ENCODE data around the gene ESPL1. TPM values are rescaled to one million over a fixed set of nuclear protein-coding genes. Genes with fewer than 3 reads are reported as not detected.
A peak's percentile ranks its signal among the peaks of the same experiment; 100 is the strongest.
"Not testable (repeated sequence)": the region's sequence is repeated elsewhere in the genome, so short reads cannot be mapped to it uniquely, and the experiment has no call there.

The ESPL1 gene
- total and polyA plus RNA-seq, 2 experiments from 2014 or later, result 3.3 to 8.5 TPM

DNA sequence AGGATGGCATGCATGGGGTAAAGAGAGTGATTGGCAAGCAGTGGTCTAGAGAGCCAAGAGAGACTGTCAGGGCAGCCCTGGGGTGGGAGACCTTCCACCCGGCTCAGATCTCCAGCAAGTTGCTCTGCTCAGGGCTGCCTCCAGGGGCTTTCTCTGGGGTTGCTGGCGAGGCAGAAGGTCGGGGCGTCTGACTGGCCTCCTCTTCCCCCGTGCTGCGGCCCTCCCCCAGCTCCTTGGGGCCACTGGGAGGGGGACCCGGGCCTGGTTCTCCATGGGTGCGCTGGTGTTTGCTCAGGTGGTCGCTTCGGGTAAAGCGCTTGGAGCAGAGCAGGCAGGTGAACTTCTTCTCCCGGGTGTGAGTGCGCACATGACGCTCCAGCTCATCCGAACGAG lies 59.9 kb downstream of the ESPL1 start:
- TF ChIP-seq EZH2 (IDR thresholded peaks at IDR 0.05; ENCODE audit: insufficient read depth, poor library complexity, severe bottlenecking) (no peak), EZH2phosphoT487 (IDR thresholded peaks at IDR 0.05; ENCODE audit: insufficient read depth, low read depth) (no peak)
- H3K27ac ChIP-seq, result no peak overlapping the region
- DNase-seq, result peak; percentile 23
- 41 to 44% methylated on average over 16 of the region's 16 CpGs for WGBS, 2 experiments (ENCODE audit: low coverage in 1 of 2, low lambda C conversion rate in 2 of 2, missing lambda C conversion rate in 2 of 2)
- no peaks in the 10 kb centered on the region for H3K9me3 ChIP-seq (ENCODE audit: low read depth)
- in situ Hi-C loops (cut with MboI), result no loop called here
- H4K20me1 ChIP-seq (ENCODE audit: insufficient read depth), result no peaks in the 10 kb centered on the region
- H3F3A ChIP-seq (ENCODE audit: insufficient read depth), result peaks cover 5% of the 10 kb centered on the region; the same call in 1 of the 2 replicates
- H3K9me2 ChIP-seq (ENCODE audit: insufficient read depth), result no peaks in the 10 kb centered on the region
- no peak overlapping the region for H3K9ac ChIP-seq
- peaks cover 4% of the 10 kb centered on the region; the same call in 1 of the 2 replicates for H3K27me3 ChIP-seq (replicated peaks; ENCODE audit: insufficient read depth)
- no peak overlapping the region for H3K4me3 ChIP-seq
- no peaks in the 10 kb centered on the region for H3K4me1 ChIP-seq (ENCODE audit: insufficient read depth)
- no peak overlapping the region for H3K4me2 ChIP-seq (ENCODE audit: unreplicated experiment)
- no peaks in the 10 kb centered on the region for H3K36me3 ChIP-seq (ENCODE audit: low read depth)
- no peaks in the 10 kb centered on the region for H3K79me2 ChIP-seq (ENCODE audit: insufficient read depth)
- H2AFZ ChIP-seq, result no peak overlapping the region

DNA sequence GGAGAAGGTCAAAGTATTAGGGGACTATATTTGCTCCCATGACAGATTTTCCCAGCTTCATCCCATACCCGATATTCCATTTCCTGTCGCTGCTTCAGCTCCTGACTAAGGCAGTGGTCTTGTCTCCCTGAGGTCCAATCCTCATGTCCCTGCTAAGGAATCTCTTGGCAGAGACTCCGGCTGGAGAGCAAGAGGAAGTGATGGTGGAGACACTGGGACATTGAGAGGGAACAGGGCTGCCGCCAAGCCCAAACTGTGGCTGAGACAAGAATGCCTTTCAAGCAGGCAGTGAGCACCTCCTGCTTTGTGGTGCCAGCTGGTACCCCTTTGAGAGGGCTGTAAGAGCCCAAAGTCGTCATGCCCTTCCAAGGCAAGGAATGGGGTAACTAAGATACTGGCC lies 62.6 kb downstream of the ESPL1 start:
- no peaks in the 10 kb centered on the region for H3K79me2 ChIP-seq (ENCODE audit: insufficient read depth)
- H3K27ac ChIP-seq, result no peak overlapping the region
- no peaks in the 10 kb centered on the region for H3K9me3 ChIP-seq (ENCODE audit: low read depth)
- no peak for DNase-seq
- in situ Hi-C loops (cut with MboI), result no loop called here
- H3K36me3 ChIP-seq (ENCODE audit: low read depth), result no peaks in the 10 kb centered on the region
- TF ChIP-seq EZH2 (IDR thresholded peaks at IDR 0.05; ENCODE audit: insufficient read depth, poor library complexity, severe bottlenecking), result no peak
- H3K4me3 ChIP-seq, result no peak overlapping the region
- 66 to 71% methylated on average over 5 of the region's 5 CpGs for WGBS, 2 experiments (ENCODE audit: low coverage in 1 of 2, low lambda C conversion rate in 2 of 2, missing lambda C conversion rate in 2 of 2)
- H4K20me1 ChIP-seq (ENCODE audit: insufficient read depth), result no peaks in the 10 kb centered on the region
- H3F3A ChIP-seq (ENCODE audit: insufficient read depth), result peaks cover 5% of the 10 kb centered on the region; the same call in 1 of the 2 replicates
- H3K9me2 ChIP-seq (ENCODE audit: insufficient read depth), result no peaks in the 10 kb centered on the region
- peaks cover 4% of the 10 kb centered on the region; the same call in 1 of the 2 replicates for H3K27me3 ChIP-seq (replicated peaks; ENCODE audit: insufficient read depth)
- H3K4me1 ChIP-seq (ENCODE audit: insufficient read depth), result no peaks in the 10 kb centered on the region
- no peak overlapping the region for H3K9ac ChIP-seq
- H3K4me2 ChIP-seq (ENCODE audit: unreplicated experiment), result no peak overlapping the region
- H2AFZ ChIP-seq, result no peak overlapping the region

DNA sequence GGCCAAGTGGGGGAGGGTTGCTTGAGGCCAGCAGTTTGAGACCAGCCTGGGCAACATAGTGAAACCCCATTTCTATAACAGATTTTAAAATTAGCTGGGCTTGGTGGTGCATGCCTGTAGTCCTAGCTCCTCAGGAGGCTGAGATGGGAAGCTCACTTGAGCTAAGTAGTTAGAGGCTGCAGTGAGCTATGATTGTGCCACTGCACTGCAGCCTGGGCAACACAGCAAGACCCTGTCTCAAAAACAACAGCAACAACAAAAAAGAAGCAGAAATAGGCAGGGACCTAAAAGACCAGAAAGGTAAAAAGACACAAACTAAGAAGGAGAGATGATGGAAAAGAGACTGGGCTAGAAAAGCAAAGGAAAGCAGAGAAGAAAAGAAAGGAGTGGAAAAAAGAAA lies 64.2 kb downstream of the ESPL1 start:
- H3K9me3 ChIP-seq (ENCODE audit: low read depth); H3K36me3 ChIP-seq (ENCODE audit: low read depth); H3K27ac ChIP-seq; H3K9ac ChIP-seq; in situ Hi-C loops (cut with MboI); H3F3A ChIP-seq (ENCODE audit: insufficient read depth); H3K4me2 ChIP-seq (ENCODE audit: unreplicated experiment); H3K4me3 ChIP-seq; H4K20me1 ChIP-seq (ENCODE audit: insufficient read depth); DNase-seq; H3K79me2 ChIP-seq (ENCODE audit: insufficient read depth); H3K9me2 ChIP-seq (ENCODE audit: insufficient read depth); H2AFZ ChIP-seq; H3K4me1 ChIP-seq (ENCODE audit: insufficient read depth): not testable (repeated sequence)
- peaks cover 16% of the 10 kb centered on the region for H3K27me3 ChIP-seq (replicated peaks; ENCODE audit: insufficient read depth)

DNA sequence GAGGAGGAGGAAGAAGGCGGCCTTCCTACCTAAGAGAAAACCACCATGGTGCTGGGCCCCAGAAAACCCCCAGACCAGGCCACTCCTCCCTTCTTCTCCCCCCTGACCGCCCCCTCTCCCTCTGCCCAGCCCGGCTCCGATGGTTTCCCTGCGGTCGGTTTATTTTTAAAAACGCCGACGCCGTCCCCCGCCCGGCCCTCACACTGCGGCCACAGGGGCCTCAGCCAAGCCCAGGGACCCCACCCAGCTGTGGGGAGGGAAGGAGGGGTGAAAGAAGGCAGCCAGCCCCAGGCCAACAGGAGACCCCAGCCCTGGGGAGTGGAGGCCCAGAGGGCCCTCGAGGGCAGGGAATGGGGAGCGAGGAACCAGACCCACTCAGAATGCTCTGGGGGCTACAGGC lies 64.6 kb downstream of the ESPL1 start:
- no peak overlapping the region for H3K27ac ChIP-seq
- H3K9me2 ChIP-seq (ENCODE audit: insufficient read depth), result no peaks in the 10 kb centered on the region
- no peak for TF ChIP-seq EZH2 (IDR thresholded peaks at IDR 0.05; ENCODE audit: insufficient read depth, poor library complexity, severe bottlenecking)
- no peak for TF ChIP-seq EZH2phosphoT487 (IDR thresholded peaks at IDR 0.05; ENCODE audit: insufficient read depth, low read depth)
- H3K9me3 ChIP-seq (ENCODE audit: low read depth), result no peaks in the 10 kb centered on the region
- no peaks in the 10 kb centered on the region for H3K36me3 ChIP-seq (ENCODE audit: low read depth)
- no peak overlapping the region for H2AFZ ChIP-seq
- in situ Hi-C loops (cut with MboI), result no loop called here
- peaks cover 16% of the 10 kb centered on the region for H3K27me3 ChIP-seq (replicated peaks; ENCODE audit: insufficient read depth)
- H3K9ac ChIP-seq, result no peak overlapping the region
- H3K4me3 ChIP-seq, result no peak overlapping the region
- H3K4me1 ChIP-seq (ENCODE audit: insufficient read depth), result no peaks in the 10 kb centered on the region
- no peaks in the 10 kb centered on the region for H3K79me2 ChIP-seq (ENCODE audit: insufficient read depth)
- H4K20me1 ChIP-seq (ENCODE audit: insufficient read depth), result no peaks in the 10 kb centered on the region
- WGBS, 2 experiments (ENCODE audit: low coverage in 1 of 2, low lambda C conversion rate in 2 of 2, missing lambda C conversion rate in 2 of 2), result 56 to 62% methylated on average over 14 to 15 of the region's 15 CpGs
- H3K4me2 ChIP-seq (ENCODE audit: unreplicated experiment), result no peak overlapping the region
- no peak for DNase-seq
- H3F3A ChIP-seq (ENCODE audit: insufficient read depth), result no peaks in the 10 kb centered on the region

DNA sequence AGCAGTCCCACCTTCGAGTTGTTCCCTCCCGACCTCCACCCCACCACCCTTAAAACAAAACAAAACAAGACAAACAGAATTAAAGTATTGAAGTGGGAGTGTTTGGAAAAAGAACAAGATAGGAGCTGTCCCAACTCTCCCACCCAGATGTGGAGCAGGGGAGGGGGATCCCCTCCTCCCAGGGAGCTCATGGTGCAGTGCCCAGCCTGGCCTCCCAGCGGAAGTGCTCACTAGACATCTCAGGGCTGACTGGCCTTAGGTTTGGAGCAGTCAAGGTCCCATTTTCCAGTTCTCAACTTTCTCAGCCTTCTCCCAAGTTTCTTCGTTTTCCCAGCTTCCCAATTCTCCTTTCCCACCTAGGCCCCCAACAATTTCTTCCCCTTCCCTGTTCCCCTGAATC lies 65.2 kb downstream of the ESPL1 start:
- Histone ChIP-seq H3K27ac (no peak overlapping the region), H3K9me2 (ENCODE audit: insufficient read depth) (no peaks in the 10 kb centered on the region), H3K36me3 (ENCODE audit: low read depth) (no peaks in the 10 kb centered on the region), H3K4me2 (ENCODE audit: unreplicated experiment) (no peak overlapping the region), H4K20me1 (ENCODE audit: insufficient read depth) (no peaks in the 10 kb centered on the region), H3F3A (ENCODE audit: insufficient read depth) (no peaks in the 10 kb centered on the region), H3K9ac (no peak overlapping the region), H3K4me3 (no peak overlapping the region), H3K9me3 (ENCODE audit: low read depth) (no peaks in the 10 kb centered on the region), H3K79me2 (ENCODE audit: insufficient read depth) (no peaks in the 10 kb centered on the region), H3K4me1 (ENCODE audit: insufficient read depth) (no peaks in the 10 kb centered on the region), H3K27me3 (replicated peaks; ENCODE audit: insufficient read depth) (peaks cover 20% of the 10 kb centered on the region), H2AFZ (no peak overlapping the region)
- in situ Hi-C loops (cut with MboI), result no loop called here
- TF ChIP-seq EZH2 (IDR thresholded peaks at IDR 0.05; ENCODE audit: insufficient read depth, poor library complexity, severe bottlenecking), result no peak
- TF ChIP-seq EZH2phosphoT487 (IDR thresholded peaks at IDR 0.05; ENCODE audit: insufficient read depth, low read depth), result no peak
- DNase-seq, result no peak
- WGBS, 2 experiments (ENCODE audit: low coverage in 1 of 2, low lambda C conversion rate in 2 of 2, missing lambda C conversion rate in 2 of 2), result 76 to 89% methylated on average over 3 to 4 of the region's 4 CpGs
